DND-41 (cell line): Measurements from ENCODE around the gene HMG20B.
"Not testable (repeated sequence)": the region's sequence is repeated elsewhere in the genome, so short reads cannot be mapped to it uniquely, and the experiment has no call there.

Experiments used
- ATAC-seq: fragments of 200-7000 bp; cut with Tn5 transposase; 3 replicates; pipeline ENCODE4 v1.9.1; 2021; ENCODE audit warnings: low read depth; ENCODE audit not compliant: insufficient read depth
- DNase-seq: peaks from one replicate; pipeline ENCODE4 v3.0.0-alpha.2; 2020
- H2AFZ ChIP-seq: 2 replicates; pipeline ENCODE4 v1.6.0; 2012; ENCODE audit warnings: low read depth, low read length
- H3K27ac ChIP-seq: 2 replicates; pipeline ENCODE4 v1.5.1; 2012; ENCODE audit warnings: low read length, inconsistent platforms
- H3K27me3 ChIP-seq: fragments of 200-600 bp; sonication (generic); 2 replicates; pipeline ENCODE4 v1.6.0; 2012; ENCODE audit warnings: low read length, mild to moderate bottlenecking, inconsistent platforms; ENCODE audit not compliant: insufficient read depth, poor library complexity
- H3K36me3 ChIP-seq: 2 replicates; pipeline ENCODE4 v1.5.1; 2012; ENCODE audit warnings: low read length, inconsistent platforms; ENCODE audit not compliant: insufficient read depth
- H3K4me1 ChIP-seq: 2 replicates; pipeline ENCODE4 v1.5.1; 2012; ENCODE audit warnings: mild to moderate bottlenecking, low read length; ENCODE audit not compliant: insufficient read depth
- H3K4me2 ChIP-seq: 2 replicates; pipeline ENCODE4 v1.6.0; 2012; ENCODE audit warnings: mild to moderate bottlenecking, moderate library complexity, low read length, inconsistent platforms; ENCODE audit not compliant: insufficient read depth
- H3K4me3 ChIP-seq, 2 experiments: fragments of 200-600 bp in 1 of 2; shearing (Covaris generic) in 1 of 2; 2 replicates each; pipeline ENCODE4 v1.5.1; 2012 to 2016; ENCODE audit warnings: inconsistent platforms in 2 of 2, low read length in 2 of 2, mild to moderate bottlenecking in 2 of 2, low read depth in 1 of 2, moderate library complexity in 1 of 2
- H3K79me2 ChIP-seq: 2 replicates; pipeline ENCODE4 v1.6.0; 2012; ENCODE audit warnings: low read length, inconsistent platforms; ENCODE audit not compliant: insufficient read depth
- H3K9ac ChIP-seq: 2 replicates; pipeline ENCODE4 v1.6.0; 2012; ENCODE audit warnings: low read depth, mild to moderate bottlenecking, inconsistent platforms, low read length, moderate library complexity
- H3K9me3 ChIP-seq: 2 replicates; pipeline ENCODE4 v1.5.1; 2012; ENCODE audit warnings: low read length, moderate library complexity, mild to moderate bottlenecking, inconsistent platforms; ENCODE audit not compliant: insufficient read depth, severe bottlenecking
- H4K20me1 ChIP-seq: 2 replicates; pipeline ENCODE4 v1.6.0; 2012; ENCODE audit warnings: low read length; ENCODE audit not compliant: insufficient read depth
- CTCF ChIP-seq: IDR thresholded peaks from 2 replicates; pipeline ENCODE4 v1.5.1; 2012; ENCODE audit warnings: borderline replicate concordance, low read length, moderate library complexity, mild to moderate bottlenecking; ENCODE audit not compliant: poor library complexity, severe bottlenecking; ENCODE audit errors: extremely low read depth
- EZH2 ChIP-seq: IDR thresholded peaks from 3 replicates; pipeline ENCODE4 v1.6.1; 2012; ENCODE audit warnings: borderline replicate concordance, low read depth, mild to moderate bottlenecking, moderate library complexity, low read length, inconsistent platforms; ENCODE audit not compliant: severe bottlenecking

Gene HMG20B

GRCh38 chr19:3557461-3558248, 15.1 kb upstream of the HMG20B start, which contains the start of gene MFSD12:
TSS of gene MFSD12 (minus strand) at chr19:3557586. CDS start at chr19:3557403, 183 bp downstream.
- Histone ChIP-seq H3K9ac (peak within 1 kb of the TSS; percentile 74), H3K4me3 (peak within 1 kb of the TSS; percentile 64 to 77; a peak in 3 of 4 replicates), H3K9me3 (no peaks in the 10 kb centered on the region), H4K20me1 (peaks cover 19% of the 10 kb centered on the region), H3K36me3 (no peaks in the 10 kb centered on the region; the same call in 1 of the 2 replicates), H3K27ac (peak within 1 kb of the TSS; percentile 79), H3K79me2 (peaks cover 32% of the 10 kb centered on the region), H3K27me3 (no peaks in the 10 kb centered on the region), H2AFZ (peak within 1 kb of the TSS; percentile 98), H3K4me2 (peak within 1 kb of the TSS; percentile 95), H3K4me1 (peaks cover 50% of the 10 kb centered on the region)
- ATAC-seq: peak; percentile 90
- DNase-seq: peak; percentile 94
- no peak for TF ChIP-seq CTCF
- TF ChIP-seq EZH2: no peak

- Histone ChIP-seq H3K36me3 (no peaks in the 10 kb centered on the region), H3K9me3 (no peaks in the 10 kb centered on the region), H3K9ac (no peak overlapping the region), H3K27me3 (no peaks in the 10 kb centered on the region), H4K20me1 (no peaks in the 10 kb centered on the region), H3K4me2 (no peak overlapping the region), H3K79me2 (no peaks in the 10 kb centered on the region), H3K4me3 (no peak overlapping the region), H2AFZ (no peak overlapping the region), H3K4me1 (no peaks in the 10 kb centered on the region), H3K27ac (no peak overlapping the region)
- DNase-seq: no peak
- no peak for ATAC-seq
- TF ChIP-seq EZH2: no peak
- TF ChIP-seq CTCF: no peak
Measured at GRCh38 chr19:3563709-3564524, 8.8 kb upstream of the HMG20B start.

GRCh38 chr19:3565139-3565538, 7.6 kb upstream of the HMG20B start:
- no peak overlapping the region for H3K4me2 ChIP-seq
- H4K20me1 ChIP-seq: no peaks in the 10 kb centered on the region
- no peak overlapping the region for H3K27ac ChIP-seq
- TF ChIP-seq CTCF (no peak), EZH2 (no peak)
- no peaks in the 10 kb centered on the region for H3K4me1 ChIP-seq
- no peaks in the 10 kb centered on the region for H3K27me3 ChIP-seq
- H3K4me3 ChIP-seq: no peak overlapping the region
- H3K9ac ChIP-seq: no peak overlapping the region
- no peaks in the 10 kb centered on the region for H3K79me2 ChIP-seq
- H2AFZ ChIP-seq: no peak overlapping the region
- DNase-seq (no peak), ATAC-seq (no peak)
- no peaks in the 10 kb centered on the region for H3K9me3 ChIP-seq
- no peaks in the 10 kb centered on the region for H3K36me3 ChIP-seq

- H3K9ac ChIP-seq, H3K27me3 ChIP-seq, H4K20me1 ChIP-seq, H3K9me3 ChIP-seq, H3K27ac ChIP-seq, ATAC-seq, H3K4me2 ChIP-seq, H3K79me2 ChIP-seq, H2AFZ ChIP-seq, DNase-seq, H3K4me3 ChIP-seq: not testable (repeated sequence)
- H3K36me3 ChIP-seq: peaks cover 11% of the 10 kb centered on the region
- H3K4me1 ChIP-seq: peaks cover 16% of the 10 kb centered on the region
Measured at GRCh38 chr19:3570042-3570441, 2.7 kb upstream of the HMG20B start.
